Smooth muscle cell (in vitro differentiated cells): ENCODE measurements around the gene MRRF. TPM values are rescaled to one million over a fixed set of nuclear protein-coding genes. Genes with fewer than 3 reads are reported as not detected.

ENCODE experiments used
- DNase-seq: peaks from one replicate; lab custom pipeline; 2025; ENCODE audit not compliant: unreplicated experiment; lab: John Stamatoyannopoulos, UW
- H2AFZ ChIP-seq: fragments of 200-600 bp; sonication (generic); 2 replicates; pipeline ENCODE4 v1.6.0; 2016; ENCODE audit warnings: antibody characterized with exemption, low read depth, mild to moderate bottlenecking
- H3F3A ChIP-seq: fragments of 200-600 bp; sonication (generic); 2 replicates; pipeline ENCODE4 v1.6.0; 2017; ENCODE audit warnings: antibody characterized with exemption, low read depth
- H3K27ac ChIP-seq: fragments of 200-600 bp; sonication (generic); 2 replicates; pipeline ENCODE4 v1.5.1; 2016; ENCODE audit warnings: low read depth, mild to moderate bottlenecking
- H3K27me3 ChIP-seq: fragments of 200-600 bp; sonication (generic); 2 replicates; pipeline ENCODE4 v1.6.1; 2016; ENCODE audit warnings: low read depth, mild to moderate bottlenecking
- H3K36me3 ChIP-seq: fragments of 200-600 bp; sonication (generic); 2 replicates; pipeline ENCODE4 v1.5.1; 2016; ENCODE audit warnings: low read depth
- H3K4me1 ChIP-seq: fragments of 200-600 bp; sonication (generic); 2 replicates; pipeline ENCODE4 v1.5.1; 2016; ENCODE audit warnings: low read depth
- H3K4me2 ChIP-seq: fragments of 200-600 bp; sonication (generic); 2 replicates; pipeline ENCODE4 v1.6.0; 2016; ENCODE audit warnings: mild to moderate bottlenecking
- H3K4me3 ChIP-seq: fragments of 200-600 bp; sonication (generic); 2 replicates; pipeline ENCODE4 v1.5.1; 2016; ENCODE audit warnings: mild to moderate bottlenecking
- H3K79me2 ChIP-seq: fragments of 200-600 bp; sonication (generic); 2 replicates; pipeline ENCODE4 v1.6.0; 2016; ENCODE audit warnings: low read depth, mild to moderate bottlenecking
- H3K9ac ChIP-seq: fragments of 200-600 bp; sonication (generic); 2 replicates; pipeline ENCODE4 v1.6.0; 2016; ENCODE audit warnings: low read depth
- H3K9me3 ChIP-seq: fragments of 200-600 bp; sonication (generic); replicated peaks from 2 replicates; pipeline ENCODE4 v1.5.1; 2016; ENCODE audit warnings: low read depth
- H4K20me1 ChIP-seq: fragments of 200-600 bp; sonication (generic); 2 replicates; pipeline ENCODE4 v1.6.0; 2016; ENCODE audit warnings: low read depth
- CTCF ChIP-seq: fragments of 200-600 bp; sonication (generic); IDR thresholded peaks from 2 replicates; pipeline ENCODE4 v1.5.1; 2017; ENCODE audit warnings: borderline replicate concordance, mild to moderate bottlenecking, antibody characterized with exemption; ENCODE audit not compliant: insufficient read depth, poor library complexity, severe bottlenecking
- WGBS: methylation state at CpG from one replicate; pipeline ENCODE4 v1.1.7; 2016; ENCODE audit warnings: low lambda C conversion rate; 5-methylcytosine and 5-hydroxymethylcytosine counted together
- polyA plus RNA-seq: library from polyadenylated mRNA; unstranded; fragments of >200 nt; fragmentation: Nextera tagmentation; extraction: Ambion mirVana; gene quantifications from 2 replicates; pipeline ENCODE4 v1.2.1, GENCODE V29; 2016
- total RNA-seq: library from RNA; depleted of rRNA; stranded (reverse); fragments of >200 nt; gene quantifications from 2 replicates; pipeline ENCODE4 v1.2.3, GENCODE V29; 2014

MRRF gene
- total and polyA plus RNA-seq, 2 experiments from 2014 or later = 8.4 to 28.1 TPM

GRCh38 chr9:122261469-122261881 is 3.2 kb upstream of the MRRF start:
- no peak overlapping the region for H3K9ac ChIP-seq
- DNase-seq = no peak
- H3K79me2 ChIP-seq = peaks cover 41% of the 10 kb centered on the region
- H3K4me1 ChIP-seq = peaks cover 17% of the 10 kb centered on the region
- no peaks in the 10 kb centered on the region for H3K27me3 ChIP-seq
- H3K9me3 ChIP-seq = no peaks in the 10 kb centered on the region
- H4K20me1 ChIP-seq = peaks cover 13% of the 10 kb centered on the region
- H2AFZ ChIP-seq = no peak overlapping the region
- no peaks in the 10 kb centered on the region for H3F3A ChIP-seq
- no peak for TF ChIP-seq CTCF
- H3K4me3 ChIP-seq = no peak overlapping the region
- no peaks in the 10 kb centered on the region for H3K36me3 ChIP-seq
- H3K4me2 ChIP-seq = no peak overlapping the region
- no peak overlapping the region for H3K27ac ChIP-seq
- WGBS = 100% methylated on average over 1 of the region's 1 CpG

- H3K4me2 ChIP-seq = no peak overlapping the region
- DNase-seq = no peak
- H3K27ac ChIP-seq = no peak overlapping the region
- 100% methylated on average over 1 of the region's 1 CpG for WGBS
- H2AFZ ChIP-seq = no peak overlapping the region
- no peak for TF ChIP-seq CTCF
- peaks cover 9% of the 10 kb centered on the region for H4K20me1 ChIP-seq
- H3K79me2 ChIP-seq = peaks cover 37% of the 10 kb centered on the region
- no peaks in the 10 kb centered on the region for H3F3A ChIP-seq
- H3K36me3 ChIP-seq = no peaks in the 10 kb centered on the region
- no peaks in the 10 kb centered on the region for H3K9me3 ChIP-seq
- no peak overlapping the region for H3K4me3 ChIP-seq
- no peaks in the 10 kb centered on the region for H3K27me3 ChIP-seq
- H3K4me1 ChIP-seq = peaks cover 17% of the 10 kb centered on the region
- H3K9ac ChIP-seq = no peak overlapping the region
These were observed 2.6 kb upstream of the MRRF start for GRCh38 chr9:122262073-122262472.

GRCh38 chr9:122263699-122264349 is 858 bp upstream of the MRRF start:
- WGBS = 31% methylated on average over 13 of the region's 13 CpGs
- Histone ChIP-seq H3K4me3 (peak overlapping the region; percentile 85), H3K27me3 (no peaks in the 10 kb centered on the region), H3K4me2 (peak overlapping the region; percentile 97), H3K36me3 (no peaks in the 10 kb centered on the region), H3K27ac (peak overlapping the region; percentile 98), H3K4me1 (peaks cover 17% of the 10 kb centered on the region), H2AFZ (peak overlapping the region; percentile 80), H3F3A (no peaks in the 10 kb centered on the region), H3K9me3 (no peaks in the 10 kb centered on the region), H4K20me1 (no peaks in the 10 kb centered on the region), H3K79me2 (peaks cover 38% of the 10 kb centered on the region), H3K9ac (peak overlapping the region; percentile 98)
- no peak for DNase-seq
- TF ChIP-seq CTCF = no peak

GRCh38 chr9:122265149-122265915 is 650 bp downstream of the MRRF start:
- H3K4me1 ChIP-seq = peaks cover 17% of the 10 kb centered on the region
- no peaks in the 10 kb centered on the region for H3K36me3 ChIP-seq
- H3K27ac ChIP-seq = peak overlapping the region; percentile 98
- no peak for TF ChIP-seq CTCF
- no peak for DNase-seq
- H3K9ac ChIP-seq = peak overlapping the region; percentile 98
- H3K4me3 ChIP-seq = peak overlapping the region; percentile 85
- H3F3A ChIP-seq = no peaks in the 10 kb centered on the region
- no peaks in the 10 kb centered on the region for H3K9me3 ChIP-seq
- WGBS = 21% methylated on average over 17 of the region's 17 CpGs
- no peaks in the 10 kb centered on the region for H3K27me3 ChIP-seq
- peak overlapping the region; percentile 97 for H3K4me2 ChIP-seq
- H3K79me2 ChIP-seq = peaks cover 38% of the 10 kb centered on the region
- H4K20me1 ChIP-seq = no peaks in the 10 kb centered on the region
- peak overlapping the region; percentile 80 for H2AFZ ChIP-seq
